GM23338 (cell line): Measurements from ENCODE around the gene FEM1A. TPM values are rescaled to one million over a fixed set of nuclear protein-coding genes. Genes with fewer than 3 reads are reported as not detected.

Experiments used
- ATAC-seq: fragments of 200-7000 bp; cut with Tn5 transposase; 3 replicates; pipeline ENCODE4 v1.9.1; 2020
- DNase-seq: peaks from one replicate; pipeline ENCODE4 v3.0.0-alpha.2; 2015; ENCODE audit warnings: low spot score
- H2AFZ ChIP-seq: fragments of 200-600 bp; sonication (generic); 2 replicates; pipeline ENCODE4 v1.8.0; 2016; ENCODE audit warnings: antibody characterized with exemption, mild to moderate bottlenecking, moderate library complexity
- H3F3A ChIP-seq: fragments of 200-600 bp; sonication (generic); replicated peaks from 2 replicates; pipeline ENCODE4 v1.8.0; 2017; ENCODE audit warnings: antibody characterized with exemption, mixed run types, low read depth
- H3K27ac ChIP-seq: fragments of 200-600 bp; sonication (generic); 2 replicates; pipeline ENCODE4 v1.6.1; 2016; ENCODE audit warnings: low read depth
- H3K27me3 ChIP-seq: fragments of 200-600 bp; sonication (generic); 2 replicates; pipeline ENCODE4 v1.8.0; 2016; ENCODE audit warnings: mild to moderate bottlenecking, mixed run types, moderate library complexity; ENCODE audit not compliant: insufficient read depth
- H3K36me3 ChIP-seq: fragments of 200-600 bp; sonication (generic); 2 replicates; pipeline ENCODE4 v1.8.0; 2016; ENCODE audit warnings: mild to moderate bottlenecking; ENCODE audit not compliant: insufficient read depth
- H3K4me1 ChIP-seq: fragments of 200-600 bp; sonication (generic); 2 replicates; pipeline ENCODE4 v1.8.0; 2016; ENCODE audit warnings: mild to moderate bottlenecking, moderate library complexity; ENCODE audit not compliant: insufficient read depth
- H3K4me2 ChIP-seq: fragments of 200-600 bp; sonication (generic); 2 replicates; pipeline ENCODE4 v1.7.1; 2017; ENCODE audit warnings: mixed run types
- H3K4me3 ChIP-seq: fragments of 200-600 bp; sonication (generic); 2 replicates; pipeline ENCODE4 v1.6.1; 2016; ENCODE audit warnings: mixed run types
- H3K79me2 ChIP-seq: fragments of 200-600 bp; sonication (generic); replicated peaks from 2 replicates; pipeline ENCODE4 v1.8.0; 2017; ENCODE audit warnings: mild to moderate bottlenecking; ENCODE audit not compliant: insufficient read depth
- H3K9me2 ChIP-seq: fragments of 200-600 bp; sonication (generic); 2 replicates; pipeline ENCODE4 v1.8.0; 2017; ENCODE audit not compliant: insufficient read depth
- H4K20me1 ChIP-seq: fragments of 200-600 bp; sonication (generic); replicated peaks from 2 replicates; pipeline ENCODE4 v1.8.0; 2017; ENCODE audit warnings: mild to moderate bottlenecking; ENCODE audit not compliant: insufficient read depth
- H3K27ac Mint-ChIP-seq: 2 replicates; pipeline ENCODE4 v1.8.0; 2020; ENCODE audit warnings: inconsistent platforms, mild to moderate bottlenecking, moderate library complexity, mixed read lengths
- H3K27me3 Mint-ChIP-seq: 3 replicates; pipeline ENCODE4 v1.8.0; 2022; ENCODE audit warnings: low read depth, mild to moderate bottlenecking, moderate library complexity, mixed read lengths, inconsistent platforms; ENCODE audit not compliant: insufficient read depth, poor library complexity
- H3K36me3 Mint-ChIP-seq: 3 replicates; pipeline ENCODE4 v1.8.0; 2021; ENCODE audit warnings: low read depth, mild to moderate bottlenecking, inconsistent platforms, moderate library complexity, mixed read lengths
- H3K4me1 Mint-ChIP-seq: 3 replicates; pipeline ENCODE4 v1.8.0; 2020; ENCODE audit warnings: mild to moderate bottlenecking, inconsistent platforms, mixed read lengths
- H3K4me3 Mint-ChIP-seq: 3 replicates; pipeline ENCODE4 v1.8.0; 2021; ENCODE audit warnings: moderate library complexity, mild to moderate bottlenecking, inconsistent platforms, mixed read lengths
- H3K9me3 Mint-ChIP-seq: 3 replicates; pipeline ENCODE4 v1.8.0; 2020; ENCODE audit warnings: moderate library complexity, mild to moderate bottlenecking, inconsistent platforms, mixed read lengths
- CREB1 ChIP-seq: fragments of 250-450 bp; sonication (Bioruptor Pico); IDR thresholded peaks from 2 replicates; pipeline ENCODE4 v1.5.0; 2020; ENCODE audit warnings: low read depth, mild to moderate bottlenecking, moderate library complexity
- CTCF ChIP-seq, 2 experiments: fragments of 200-600 bp in 1 of 2; sonication (generic) in 1 of 2; conservative IDR thresholded peaks; 2 replicates each; pipeline versions ENCODE4 v1.5.1 to v1.6.1; 2016 to 2017; ENCODE audit warnings: antibody characterized with exemption in 2 of 2, low read depth in 2 of 2, mild to moderate bottlenecking in 2 of 2, moderate library complexity in 1 of 2
- ETS1 ChIP-seq: IDR thresholded peaks from 2 replicates; pipeline ENCODE4 v1.6.1; 2016; ENCODE audit warnings: antibody characterized with exemption
- EZH2 ChIP-seq: fragments of 200-600 bp; sonication (generic); IDR thresholded peaks from one replicate; pipeline ENCODE4 v1.8.0; 2017; ENCODE audit warnings: antibody characterized with exemption, mild to moderate bottlenecking, low read depth; ENCODE audit not compliant: unreplicated experiment
- EZH2phosphoT487 ChIP-seq: fragments of 200-600 bp; sonication (generic); IDR thresholded peaks from one replicate; pipeline ENCODE4 v1.8.1; 2018; ENCODE audit warnings: antibody characterized with exemption; ENCODE audit not compliant: unreplicated experiment
- JUNB ChIP-seq: IDR thresholded peaks from one replicate; pipeline ENCODE4 v1.6.1; 2016; ENCODE audit warnings: antibody characterized with exemption; ENCODE audit not compliant: unreplicated experiment
- NANOG ChIP-seq: IDR thresholded peaks from 2 replicates; pipeline ENCODE4 v1.6.1; 2016; ENCODE audit warnings: antibody characterized with exemption, borderline replicate concordance
- POLR2AphosphoS5 ChIP-seq: IDR thresholded peaks from 2 replicates; pipeline ENCODE4 v1.6.1; 2016; ENCODE audit warnings: antibody characterized with exemption, low read depth
- REST ChIP-seq: IDR thresholded peaks from one replicate; pipeline ENCODE4 v1.6.1; 2018; ENCODE audit warnings: antibody characterized with exemption; ENCODE audit not compliant: unreplicated experiment
- STAT1 ChIP-seq: IDR thresholded peaks from one replicate; pipeline ENCODE4 v1.6.1; 2016; ENCODE audit warnings: antibody characterized with exemption; ENCODE audit not compliant: unreplicated experiment
- ZNF114 ChIP-seq: fragments of 250-450 bp; sonication (Bioruptor Pico); IDR thresholded peaks from 2 replicates; pipeline ENCODE4 v1.5.0; 2020; ENCODE audit warnings: mild to moderate bottlenecking, moderate library complexity
- ZNF331 ChIP-seq: fragments of 250-450 bp; sonication (Bioruptor Pico); IDR thresholded peaks from 2 replicates; pipeline ENCODE4 v1.5.0; 2020; ENCODE audit warnings: low read depth, mild to moderate bottlenecking, moderate library complexity
- ZNF462 ChIP-seq: fragments of 250-450 bp; sonication (Bioruptor Pico); IDR thresholded peaks from 2 replicates; pipeline ENCODE4 v1.5.0; 2020; ENCODE audit warnings: mild to moderate bottlenecking, moderate library complexity
- polyA plus RNA-seq: library from polyadenylated mRNA; unstranded; fragments of >200 nt; fragmentation: Nextera tagmentation; extraction: Ambion mirVana; gene quantifications from 2 replicates; pipeline ENCODE4 v1.2.1, GENCODE V29; 2016
- total RNA-seq: library from RNA; depleted of rRNA; stranded (reverse); fragments of >200 nt; shearing (Covaris generic); gene quantifications from 2 replicates; pipeline ENCODE4 v1.2.3, GENCODE V29; 2014

Gene FEM1A
- total and polyA plus RNA-seq, 2 experiments from 2014 or later, result 0.87 to 16.5 TPM

- H3K9me2 ChIP-seq, result no peaks in the 10 kb centered on the region
- DNase-seq (no peak), ATAC-seq (no peak)
- no peak for TF ChIP-seq ETS1
- TF ChIP-seq NANOG, result no peak
- no peak for TF ChIP-seq REST
- no peak for TF ChIP-seq ZNF114 (CRISPR knock-in tag)
- no peak for TF ChIP-seq POLR2AphosphoS5
- TF ChIP-seq EZH2phosphoT487, result no peak
- no peak for TF ChIP-seq EZH2
- no peak for TF ChIP-seq ZNF331 (CRISPR knock-in tag)
- no peak for TF ChIP-seq CREB1 (CRISPR knock-in tag)
- TF ChIP-seq STAT1, result no peak
- no peak for TF ChIP-seq CTCF (conservative IDR thresholded peaks at IDR 0.05; ENCODE audit: low read depth in 2 of 2)
- no peak for TF ChIP-seq JUNB
- no peak for TF ChIP-seq ZNF462 (CRISPR knock-in tag)
- H3K27ac ChIP-seq, result no peak overlapping the region
- H3K36me3 ChIP-seq, result no peaks in the 10 kb centered on the region
- no peaks in the 10 kb centered on the region for H3K79me2 ChIP-seq
- Mint-ChIP-seq H3K4me1 (no peaks in the 10 kb centered on the region; the same call in 2 of the 3 replicates), H3K27ac (no peak overlapping the region), H3K4me3 (no peak overlapping the region), H3K9me3 (peaks cover 2% of the 10 kb centered on the region; the same call in 1 of the 3 replicates), H3K27me3 (peaks cover 18% of the 10 kb centered on the region), H3K36me3 (no peaks in the 10 kb centered on the region; the same call in 2 of the 3 replicates)
- 0 out of 2 replicates have a peak, but pooled peaks cover 2% of the 10 kb centered on the region for H3F3A ChIP-seq
- no peaks in the 10 kb centered on the region for H3K4me1 ChIP-seq
- H3K4me2 ChIP-seq, result no peak overlapping the region
- no peaks in the 10 kb centered on the region for H3K27me3 ChIP-seq
- H4K20me1 ChIP-seq, result no peaks in the 10 kb centered on the region; the same call in 1 of the 2 replicates
- H2AFZ ChIP-seq, result no peak overlapping the region
- H3K4me3 ChIP-seq, result no peak overlapping the region
Measured at GRCh38 chr19:4772566-4772965, 19.0 kb upstream of the FEM1A start.
